Stimulated activated CD4-positive, alpha-beta T cell treated with anti-CD3 and anti-CD28 coated beads, Interleukin-15, amount 100 ng/mL, for 48 hours (primary cell): ENCODE results near the gene PRSS33.

Experiments
- DNase-seq, 2 donors: peaks; one replicate each; pipeline ENCODE4 v3.0.0-alpha.2; 2020; ENCODE audit warnings: low read depth in 2 of 2

The PRSS33 gene

GRCh38 chr16:2777231-2777902, 10.0 kb downstream of the PRSS33 start, which contains the start of gene ELOB:
Gene ELOB (minus strand): TSS chr16:2777280. CDS start chr16:2777239, 41 bp downstream.
- peak; percentile 74 to 85 for DNase-seq

DNA sequence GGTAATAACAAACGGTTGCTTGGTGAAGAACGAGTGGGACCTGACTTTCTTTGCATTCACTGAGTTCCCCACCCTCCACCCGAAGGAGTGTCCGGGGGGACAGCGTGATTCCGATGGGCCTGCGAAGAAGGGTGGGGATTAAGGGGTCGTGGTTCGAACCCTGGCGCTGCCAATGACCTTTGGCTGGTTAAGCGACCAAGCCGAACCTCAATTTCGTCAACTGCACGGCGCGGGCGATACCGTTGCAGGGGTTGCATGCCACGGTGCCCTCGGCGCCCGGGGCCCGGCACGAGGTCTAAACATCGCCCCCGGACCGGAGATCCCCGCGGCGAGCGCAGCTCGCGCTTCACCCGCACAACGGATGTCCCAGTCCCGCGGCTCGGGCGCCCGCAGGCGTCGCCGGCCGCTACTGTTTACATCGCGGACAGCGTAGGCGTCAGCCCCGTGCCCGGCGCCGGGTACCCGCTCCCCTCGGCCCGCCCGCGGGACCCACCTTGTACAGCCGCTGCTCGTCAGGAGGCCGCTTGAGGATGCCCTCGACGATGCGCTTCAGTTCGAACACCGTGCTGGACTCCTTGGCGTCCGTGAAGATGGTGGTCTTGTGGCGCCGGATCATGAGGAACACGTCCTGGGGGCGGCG, 10.7 kb downstream of the PRSS33 start:
- DNase-seq: no peak

GRCh38 chr16:2775765-2776499, 11.4 kb downstream of the PRSS33 start:
- DNase-seq: no peak

DNA sequence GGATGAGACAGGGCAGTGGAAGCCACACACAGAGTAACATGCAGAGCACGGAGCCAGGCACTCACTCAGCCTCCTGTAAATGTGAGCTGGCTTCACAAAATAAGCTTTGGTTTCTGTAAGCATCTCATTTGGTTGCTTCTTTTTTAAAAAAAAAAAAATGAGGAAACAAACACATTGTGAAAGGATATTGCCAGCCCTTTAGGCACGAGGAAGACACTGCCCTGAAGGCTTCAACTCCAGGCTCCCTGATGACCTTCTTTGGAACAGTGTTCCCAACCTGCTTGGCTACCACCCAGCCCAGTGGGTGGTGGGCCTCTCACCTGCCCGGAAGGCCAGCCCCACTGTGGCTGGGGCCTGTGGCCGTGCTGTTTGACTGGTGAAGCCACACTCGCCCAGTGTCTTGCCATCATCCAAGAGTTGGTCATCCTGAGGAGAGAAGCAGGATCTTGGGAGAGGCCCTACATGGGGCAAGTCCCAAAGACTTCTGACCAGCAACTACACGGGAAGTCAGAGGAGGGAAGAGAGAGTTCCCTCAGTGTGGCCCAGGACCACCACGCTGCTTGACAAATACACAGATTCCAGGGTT, 12.1 kb downstream of the PRSS33 start:
- DNase-seq: no peak

- DNase-seq: no peak
These were observed 13.0 kb downstream of the PRSS33 start for GRCh38 chr16:2774161-2774891.

GRCh38 chr16:2773188-2773968, 14.0 kb downstream of the PRSS33 start:
- no peak for DNase-seq

- no peak for DNase-seq
These were observed 15.6 kb downstream of the PRSS33 start for GRCh38 chr16:2771496-2772402.

DNA sequence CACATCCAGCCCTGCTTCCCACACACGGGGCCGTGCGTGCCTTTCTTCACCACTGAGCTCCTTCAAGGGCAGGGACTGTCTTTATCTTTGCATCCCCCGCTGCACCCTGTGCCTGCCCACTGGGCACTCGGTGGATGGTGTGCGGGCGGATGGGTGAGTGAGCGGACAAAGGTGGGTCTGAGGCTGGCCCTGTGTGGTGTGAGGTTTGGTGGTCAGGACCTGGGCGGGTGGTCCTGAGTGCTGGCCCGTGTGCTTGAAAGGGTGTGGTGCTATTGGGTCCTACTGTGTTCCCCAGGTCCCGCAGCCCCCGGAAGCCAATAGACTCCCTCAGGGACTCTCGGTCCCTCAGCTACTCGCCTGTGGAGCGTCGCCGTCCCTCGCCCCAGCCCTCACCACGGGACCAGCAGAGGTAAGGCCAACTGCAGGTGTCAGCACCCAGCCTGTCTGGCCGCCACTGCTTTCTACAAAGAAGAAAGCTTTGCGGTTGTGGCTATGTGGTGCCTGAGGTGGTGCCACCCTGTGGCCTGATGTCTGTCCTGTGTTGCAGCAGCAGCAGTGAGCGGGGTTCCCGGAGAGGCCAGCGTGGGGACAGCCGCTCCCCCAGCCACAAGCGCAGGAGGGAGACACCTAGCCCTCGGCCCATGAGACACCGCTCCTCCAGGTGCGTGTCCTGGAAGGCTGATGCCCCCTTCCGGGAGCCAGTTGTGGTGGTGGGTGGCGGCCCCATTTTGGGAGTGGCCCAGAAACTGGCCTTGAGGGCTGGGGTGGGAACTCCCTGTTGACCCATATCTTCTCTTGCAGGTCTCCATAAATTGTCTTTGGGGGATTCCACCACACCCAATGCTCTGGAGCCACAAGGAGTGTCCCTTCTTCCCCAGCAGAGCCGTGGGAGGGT, 17.1 kb downstream of the PRSS33 start:
- DNase-seq: no peak

GRCh38 chr16:2769675-2770056, 17.7 kb downstream of the PRSS33 start:
- DNase-seq: no peak

GRCh38 chr16:2769100-2769529, 18.2 kb downstream of the PRSS33 start:
- no peak for DNase-seq

- no peak for DNase-seq
These were observed 18.8 kb downstream of the PRSS33 start for GRCh38 chr16:2768403-2769089.

DNA sequence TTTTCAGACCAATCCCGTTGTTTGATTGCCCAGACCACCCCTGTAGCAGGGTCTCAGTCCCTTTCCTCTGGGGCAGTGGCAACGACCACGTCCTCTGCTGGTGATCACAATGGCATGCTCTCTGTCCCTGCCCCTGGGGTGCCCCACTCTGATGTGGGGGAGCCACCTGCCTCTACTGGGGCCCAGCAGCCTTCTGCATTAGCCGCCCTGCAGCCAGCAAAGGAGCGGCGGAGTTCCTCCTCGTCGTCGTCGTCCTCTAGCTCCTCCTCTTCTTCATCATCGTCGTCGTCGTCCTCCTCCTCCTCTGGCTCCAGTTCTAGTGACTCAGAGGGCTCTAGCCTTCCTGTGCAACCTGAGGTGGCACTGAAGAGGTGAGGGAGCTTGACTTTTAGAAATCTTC, 19.5 kb downstream of the PRSS33 start:
- DNase-seq: no peak

DNA sequence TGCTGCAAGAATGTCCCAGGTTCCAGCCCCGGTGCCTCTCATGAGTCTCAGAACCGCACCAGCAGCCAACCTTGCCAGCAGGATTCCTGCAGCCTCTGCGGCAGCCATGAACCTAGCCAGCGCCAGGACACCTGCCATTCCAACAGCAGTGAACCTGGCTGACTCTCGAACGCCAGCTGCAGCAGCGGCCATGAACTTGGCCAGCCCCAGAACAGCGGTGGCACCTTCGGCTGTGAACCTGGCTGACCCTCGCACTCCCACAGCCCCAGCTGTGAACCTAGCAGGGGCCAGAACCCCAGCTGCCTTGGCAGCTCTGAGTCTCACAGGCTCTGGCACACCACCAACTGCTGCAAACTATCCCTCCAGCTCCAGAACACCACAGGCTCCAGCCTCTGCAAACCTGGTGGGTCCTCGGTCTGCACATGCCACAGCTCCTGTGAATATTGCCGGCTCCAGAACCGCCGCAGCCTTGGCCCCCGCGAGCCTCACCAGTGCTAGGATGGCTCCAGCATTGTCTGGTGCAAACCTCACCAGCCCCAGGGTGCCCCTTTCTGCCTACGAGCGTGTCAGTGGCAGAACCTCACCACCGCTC, 20.1 kb downstream of the PRSS33 start:
- no peak for DNase-seq

GRCh38 chr16:2766430-2767139, 20.8 kb downstream of the PRSS33 start:
- no peak for DNase-seq

- no peak for DNase-seq
These were observed 21.6 kb downstream of the PRSS33 start for GRCh38 chr16:2765462-2766404.

DNA sequence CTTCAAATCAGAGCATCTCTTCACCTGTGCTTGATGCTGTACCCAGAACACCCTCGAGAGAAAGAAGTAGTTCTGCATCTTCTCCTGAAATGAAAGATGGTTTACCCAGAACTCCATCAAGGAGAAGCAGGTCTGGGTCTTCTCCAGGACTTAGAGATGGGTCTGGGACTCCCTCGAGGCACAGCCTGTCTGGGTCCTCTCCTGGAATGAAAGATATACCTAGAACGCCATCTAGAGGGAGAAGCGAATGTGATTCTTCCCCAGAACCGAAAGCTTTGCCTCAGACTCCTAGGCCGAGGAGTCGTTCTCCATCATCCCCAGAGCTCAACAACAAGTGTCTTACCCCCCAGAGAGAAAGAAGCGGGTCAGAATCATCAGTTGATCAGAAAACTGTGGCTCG, 22.6 kb downstream of the PRSS33 start:
- DNase-seq: no peak
